NCI-H1436 treated with DMSO at 0.1 percent for 48 hours (cell line): ENCODE results near the gene ABCG1.

Source experiments
- DNase-seq: peaks from one replicate; lab custom pipeline; 2025; lab: John Stamatoyannopoulos, UW

The ABCG1 gene

GRCh38 chr21:42272109-42272962 lies 53.4 kb downstream of the ABCG1 start:
- DNase-seq, result no peak

GRCh38 chr21:42272984-42273600 lies 54.2 kb downstream of the ABCG1 start:
- no peak for DNase-seq

GRCh38 chr21:42276076-42276475 lies 57.1 kb downstream of the ABCG1 start:
- no peak for DNase-seq

GRCh38 chr21:42276526-42277154 lies 57.7 kb downstream of the ABCG1 start:
- no peak for DNase-seq

- no peak for DNase-seq
These were observed 58.7 kb downstream of the ABCG1 start for GRCh38 chr21:42277593-42277992.

GRCh38 chr21:42278451-42279149 lies 59.7 kb downstream of the ABCG1 start:
- no peak for DNase-seq

- no peak for DNase-seq
These were observed 60.5 kb downstream of the ABCG1 start for GRCh38 chr21:42279341-42279871.

GRCh38 chr21:42279888-42280287 lies 60.9 kb downstream of the ABCG1 start:
- no peak for DNase-seq

- DNase-seq, result no peak
These were observed 61.6 kb downstream of the ABCG1 start for GRCh38 chr21:42280356-42281180.

- DNase-seq, result no peak
These were observed 62.3 kb downstream of the ABCG1 start for GRCh38 chr21:42281181-42281680.

- DNase-seq, result no peak
These were observed 63.1 kb downstream of the ABCG1 start for GRCh38 chr21:42282021-42282420.

- DNase-seq, result no peak
These were observed 63.8 kb downstream of the ABCG1 start for GRCh38 chr21:42282715-42283114.

GRCh38 chr21:42285569-42286245 lies 66.8 kb downstream of the ABCG1 start:
- DNase-seq, result no peak

- DNase-seq, result no peak
These were observed 67.5 kb downstream of the ABCG1 start for GRCh38 chr21:42286416-42286815.

GRCh38 chr21:42287193-42288083 lies 68.5 kb downstream of the ABCG1 start:
- DNase-seq, result no peak

GRCh38 chr21:42288962-42289361 lies 70.0 kb downstream of the ABCG1 start:
- no peak for DNase-seq

GRCh38 chr21:42289926-42290325 lies 71.0 kb downstream of the ABCG1 start:
- DNase-seq, result no peak

GRCh38 chr21:42290505-42290904 lies 71.6 kb downstream of the ABCG1 start:
- no peak for DNase-seq

GRCh38 chr21:42291003-42291750 lies 72.2 kb downstream of the ABCG1 start:
- DNase-seq, result no peak
